Inflammatory macrophage treated with lipopolysaccharide for 1 hour (primary cell): ENCODE measurements around the gene LRBA.
A peak's percentile ranks its signal among the peaks of the same experiment; 100 is the strongest.
"Not testable (repeated sequence)": the region's sequence is repeated elsewhere in the genome, so short reads cannot be mapped to it uniquely, and the experiment has no call there.

Source experiments
- DNase-seq, 2 donors: peaks; one replicate each; pipeline ENCODE4 v3.0.0-alpha.2; 2020 to 2022

The LRBA gene

DNA sequence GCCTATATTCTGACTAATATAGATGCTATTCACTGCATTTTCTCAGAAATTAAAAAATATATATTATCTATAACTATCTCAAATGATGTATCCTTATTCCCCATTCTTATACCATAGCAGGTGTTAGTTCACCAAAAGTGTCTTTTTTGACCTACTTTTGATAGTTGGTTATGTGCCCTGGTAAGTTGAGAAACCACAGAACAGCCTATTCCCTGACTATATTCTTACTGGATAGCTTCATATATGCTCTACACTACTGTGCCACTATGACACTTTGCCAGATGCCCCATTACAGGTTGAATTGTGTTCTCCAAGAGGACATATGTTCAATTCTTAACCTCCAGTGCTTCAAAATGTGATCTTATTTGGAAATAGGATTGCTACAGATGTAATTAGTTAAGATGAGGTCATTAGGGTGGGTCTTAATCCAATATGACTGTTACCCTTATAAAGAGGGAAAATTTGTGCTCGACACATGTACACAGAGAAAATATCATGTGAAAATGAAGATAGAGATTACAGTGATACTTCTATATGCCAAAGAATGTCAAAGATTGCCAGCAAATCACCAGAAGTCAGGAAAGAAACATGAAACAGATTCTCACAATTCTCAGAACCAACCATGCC, 76.1 kb downstream of the LRBA start:
- DNase-seq, result no peak

DNA sequence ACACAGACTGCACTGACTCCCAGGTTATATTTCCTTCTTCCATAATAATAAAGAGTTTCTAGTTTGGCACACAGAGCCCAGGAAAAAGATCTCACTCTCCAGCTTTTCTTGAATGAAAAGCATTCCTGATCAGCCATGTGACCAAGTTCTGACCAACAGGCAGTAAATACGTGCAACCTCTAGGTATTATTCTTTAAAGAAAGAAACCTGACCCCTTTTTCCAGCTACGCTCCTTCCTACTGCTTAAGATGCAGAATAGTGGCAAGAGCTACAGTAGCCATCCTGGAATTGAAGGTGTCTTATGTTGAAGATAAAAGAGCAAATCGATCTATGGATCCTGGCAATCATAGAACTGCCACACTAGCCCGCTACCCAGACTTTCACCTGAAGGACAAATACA, 76.7 kb downstream of the LRBA start:
- no peak for DNase-seq

DNA sequence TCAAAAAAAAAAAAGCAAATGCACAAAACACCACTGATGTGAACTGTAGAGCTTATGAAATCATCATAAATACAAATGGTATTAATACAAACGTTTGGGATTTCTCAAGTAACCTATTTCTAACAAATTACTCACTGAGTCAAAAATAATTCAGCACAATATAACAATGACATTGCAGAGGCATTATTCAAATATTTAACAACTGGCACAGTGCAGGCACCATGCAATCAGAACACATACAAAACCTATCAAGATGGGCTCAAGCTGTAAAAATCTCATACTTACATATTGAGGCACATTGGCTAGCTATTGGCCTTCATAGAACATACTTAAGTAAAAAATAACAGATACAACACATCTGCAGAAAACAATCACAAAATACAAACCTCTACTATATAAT, 81.1 kb downstream of the LRBA start:
- DNase-seq, result no peak

DNA sequence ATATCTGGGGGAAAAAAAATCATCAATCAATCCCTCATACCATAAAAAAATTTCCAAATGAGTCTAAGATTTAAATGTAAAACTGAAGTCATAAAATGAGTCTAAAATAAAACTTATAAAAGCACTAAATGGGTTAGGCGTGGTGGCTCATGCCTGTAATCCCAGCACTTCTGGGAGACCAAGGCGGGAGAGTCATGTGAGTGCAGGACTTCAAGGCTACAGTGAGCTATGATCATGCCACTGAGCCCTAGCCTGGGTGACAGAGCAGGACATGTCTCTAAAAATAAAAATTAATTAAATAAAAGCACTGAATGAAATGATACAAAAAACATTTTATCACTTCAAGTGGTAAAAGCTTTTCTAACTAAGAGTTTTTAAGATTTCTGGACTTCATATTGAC, 83.3 kb downstream of the LRBA start:
- DNase-seq, result no peak

DNA sequence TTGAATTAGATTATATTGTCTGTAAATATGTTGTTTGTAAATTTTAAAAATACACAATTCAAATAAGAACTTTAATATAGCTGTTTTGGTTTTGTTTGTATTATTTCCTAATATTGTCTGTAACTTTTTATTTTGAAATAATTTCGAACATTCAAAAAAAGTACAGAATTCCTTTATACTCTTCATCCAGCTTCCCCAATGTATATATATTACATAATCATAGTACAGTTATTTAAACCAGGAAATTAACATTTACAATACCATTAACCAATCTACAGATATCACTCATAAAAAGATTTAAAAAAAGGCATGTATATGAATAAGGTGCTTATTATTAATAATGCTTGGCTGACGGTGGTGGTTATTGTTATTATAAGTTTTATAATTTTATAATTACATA, 84.1 kb downstream of the LRBA start:
- no peak for DNase-seq

DNA sequence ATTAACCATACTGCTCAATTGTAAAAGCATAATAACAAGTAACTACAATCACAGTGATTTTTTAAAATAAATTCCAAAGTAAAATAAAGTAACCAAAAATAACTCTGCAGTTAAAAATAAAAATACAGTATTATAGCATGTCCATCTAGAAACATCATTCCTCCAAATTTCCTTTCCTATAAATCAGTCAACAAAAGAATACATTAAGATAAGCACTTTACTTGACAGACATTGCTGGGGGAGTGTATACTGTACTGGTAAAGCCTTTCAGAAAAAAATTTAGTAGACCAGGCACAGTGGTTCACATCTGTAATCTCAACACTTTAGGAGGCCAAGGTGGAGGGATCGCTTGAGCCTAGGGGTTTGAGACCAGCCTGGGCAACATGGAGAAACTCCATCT, 91.1 kb downstream of the LRBA start:
- no peak for DNase-seq

DNA sequence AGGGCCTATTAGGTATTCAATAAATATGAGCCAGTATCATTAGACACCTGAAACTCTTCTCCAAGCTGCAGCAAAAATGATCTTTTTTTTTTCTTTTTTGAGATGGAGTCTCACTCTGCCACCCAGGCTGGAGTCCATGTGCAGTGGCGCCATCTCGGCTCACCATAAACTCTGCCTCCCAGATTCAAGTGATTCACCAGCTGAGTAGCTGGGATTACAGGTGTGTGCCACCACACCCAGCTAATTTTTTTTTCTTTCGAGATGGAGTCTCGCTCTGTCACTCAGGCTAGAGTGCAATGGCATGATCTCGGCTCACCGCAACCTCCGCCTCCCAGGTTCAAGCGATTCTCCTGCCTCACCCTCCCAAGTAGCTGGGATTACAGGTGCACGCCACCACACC, 93.6 kb downstream of the LRBA start:
- DNase-seq, result not testable (repeated sequence)

DNA sequence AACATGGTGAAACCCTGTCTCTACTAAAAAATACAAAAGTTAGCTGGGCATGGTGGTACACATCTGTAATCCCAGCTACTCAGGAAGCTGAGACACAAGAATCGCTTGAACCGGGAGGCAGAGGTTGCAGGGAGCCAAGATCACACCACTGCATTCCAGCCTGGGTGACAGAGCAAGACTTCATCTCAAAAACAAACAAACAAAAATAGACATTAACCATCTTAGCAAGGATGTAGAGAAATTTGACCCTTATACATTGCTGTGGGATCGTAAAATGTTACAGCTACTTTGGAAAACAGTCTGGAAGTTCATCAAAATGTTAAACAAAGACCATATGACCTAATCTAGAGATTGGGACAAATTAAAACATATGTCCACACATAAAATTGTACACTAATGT, 96.5 kb downstream of the LRBA start:
- DNase-seq, result not testable (repeated sequence)

DNA sequence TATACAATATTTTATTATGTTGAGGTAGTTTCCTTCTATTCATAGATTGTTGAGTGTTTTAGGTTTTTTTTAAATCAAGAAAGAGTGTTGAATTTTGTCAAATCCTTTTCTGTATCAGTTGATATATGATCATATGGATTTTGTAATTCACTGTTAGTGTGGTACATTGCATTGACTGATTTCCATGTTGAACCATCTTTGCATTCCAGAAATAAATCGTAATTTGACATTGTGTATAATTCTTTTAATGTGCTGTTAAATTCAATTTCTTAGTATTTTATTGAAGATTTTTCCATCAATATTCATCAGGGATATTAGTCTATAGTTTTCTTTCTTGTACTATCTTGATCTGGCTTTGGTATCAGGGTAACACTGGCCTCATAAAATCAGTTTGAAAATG, 103.8 kb downstream of the LRBA start:
- no peak for DNase-seq

DNA sequence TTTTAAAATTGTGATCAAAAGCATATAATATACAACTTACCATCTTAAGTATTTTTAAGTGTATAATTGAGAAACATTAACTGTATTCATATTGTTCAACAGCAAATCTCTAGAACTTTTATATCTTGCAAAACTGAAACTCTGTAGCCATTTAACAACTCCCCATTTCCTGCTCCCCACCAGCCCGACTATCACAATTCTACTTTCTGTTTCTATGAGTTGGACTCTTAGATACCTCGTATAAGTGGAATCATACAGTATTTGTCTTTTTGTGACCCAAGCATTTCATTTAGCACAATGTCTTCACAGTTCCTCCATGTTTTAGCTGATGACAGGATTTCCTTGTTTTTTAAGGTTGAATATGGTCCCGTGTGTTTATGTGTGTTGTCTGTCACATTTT, 106.0 kb downstream of the LRBA start:
- no peak for DNase-seq

DNA sequence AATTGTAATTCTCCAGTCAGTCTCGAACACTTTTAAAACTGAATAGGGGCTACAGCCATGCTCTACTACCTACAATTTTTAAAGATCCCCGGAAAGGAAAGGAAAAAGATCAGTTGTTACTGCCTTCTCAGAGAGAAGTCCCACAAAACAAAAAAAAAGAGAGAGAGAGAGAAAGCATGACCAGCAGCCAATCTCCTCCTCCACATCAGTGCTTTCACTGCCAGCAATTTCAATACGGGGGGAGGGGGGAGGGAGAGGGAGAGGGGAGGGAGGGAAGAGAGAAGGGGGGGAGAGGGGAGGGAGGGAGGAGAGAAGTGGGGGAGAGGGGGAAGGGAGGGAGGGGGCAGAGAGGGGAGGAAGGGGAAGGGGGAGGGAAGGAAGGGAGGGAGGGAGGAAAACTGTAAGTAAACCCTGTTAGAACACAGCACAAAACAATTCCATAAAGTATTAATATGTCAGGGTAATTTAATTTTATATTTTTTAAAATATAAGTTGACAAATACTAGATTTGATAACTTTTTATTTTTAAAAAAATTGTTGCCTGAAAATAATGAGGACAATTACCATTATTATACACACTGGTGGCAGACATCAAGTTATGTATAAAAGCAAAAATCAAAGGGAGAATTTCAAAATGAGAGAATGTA, 108.0 kb downstream of the LRBA start:
- DNase-seq, result no peak

DNA sequence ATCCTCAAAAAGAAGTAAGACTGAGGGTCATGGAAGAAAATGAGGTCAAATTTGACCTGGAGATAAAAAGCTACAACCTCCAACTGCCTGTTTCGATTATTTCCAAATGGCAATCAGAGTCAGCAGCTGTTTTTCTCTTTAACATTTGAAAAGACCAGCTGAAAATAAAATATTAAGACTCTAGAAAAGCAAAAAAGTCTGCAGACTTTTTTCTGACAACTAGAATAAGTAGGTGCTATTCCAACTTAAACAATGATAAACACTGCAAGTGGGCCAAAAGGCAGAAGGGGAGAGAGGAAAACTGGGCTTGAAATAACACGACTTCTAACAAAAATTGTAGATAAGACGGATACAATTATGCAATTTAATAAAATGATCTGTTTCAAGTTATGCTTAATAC, 110.4 kb downstream of the LRBA start:
- no peak for DNase-seq

DNA sequence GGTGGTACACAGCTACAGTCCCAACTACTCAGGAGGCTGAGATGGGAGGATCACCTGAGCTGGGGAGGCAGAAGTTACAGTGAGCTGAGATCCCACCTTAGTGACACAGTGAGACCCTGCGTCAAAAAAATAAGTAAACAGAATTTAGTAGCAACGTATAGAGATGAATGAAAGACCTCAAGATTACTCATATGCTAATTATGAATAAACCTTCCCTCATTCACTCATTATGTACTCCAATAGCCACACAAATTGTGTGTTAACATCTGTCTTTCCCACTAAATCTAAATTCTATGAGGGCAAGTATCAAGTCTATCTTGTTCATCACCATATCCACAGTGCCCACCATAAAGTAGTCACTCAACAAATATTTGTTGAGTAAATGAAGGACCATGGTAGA, 111.5 kb downstream of the LRBA start:
- DNase-seq, result no peak

DNA sequence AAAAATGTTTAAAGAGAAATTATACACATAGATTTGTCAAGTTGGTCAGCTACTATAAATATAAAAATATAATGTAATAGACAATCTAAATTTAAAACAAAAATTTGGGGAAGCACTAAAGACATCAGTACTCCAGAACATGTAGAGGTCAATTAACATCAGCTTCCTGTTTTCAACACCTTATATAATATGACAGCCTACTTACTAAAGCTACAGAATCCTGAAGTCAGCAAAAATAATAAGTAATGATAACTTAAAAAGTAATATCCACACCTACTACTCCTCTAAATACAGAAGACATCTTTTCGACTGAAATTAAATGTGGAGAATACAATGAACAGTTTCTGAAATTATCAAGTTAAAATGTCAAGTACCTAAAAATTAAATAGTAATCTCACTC, 118.6 kb downstream of the LRBA start:
- DNase-seq, result no peak

DNA sequence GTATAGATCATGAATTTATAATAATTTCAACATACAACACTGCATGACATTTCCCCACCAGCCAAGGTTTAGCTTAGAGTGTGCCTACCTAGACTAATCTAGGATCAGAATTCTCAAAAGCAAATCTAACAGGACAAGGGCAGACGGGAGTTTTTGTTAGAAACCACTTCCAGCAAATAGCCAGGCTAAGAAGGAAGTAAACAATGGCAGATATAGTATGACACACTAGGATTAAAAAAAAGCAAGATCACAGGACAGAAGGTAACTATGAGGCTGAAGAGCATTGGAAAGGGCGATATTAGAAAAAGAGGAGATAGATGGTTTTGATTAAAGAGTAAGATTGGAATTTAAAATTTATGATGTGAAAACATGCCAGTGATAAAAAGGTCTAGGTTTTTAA, 124.8 kb downstream of the LRBA start:
- DNase-seq, result no peak

DNA sequence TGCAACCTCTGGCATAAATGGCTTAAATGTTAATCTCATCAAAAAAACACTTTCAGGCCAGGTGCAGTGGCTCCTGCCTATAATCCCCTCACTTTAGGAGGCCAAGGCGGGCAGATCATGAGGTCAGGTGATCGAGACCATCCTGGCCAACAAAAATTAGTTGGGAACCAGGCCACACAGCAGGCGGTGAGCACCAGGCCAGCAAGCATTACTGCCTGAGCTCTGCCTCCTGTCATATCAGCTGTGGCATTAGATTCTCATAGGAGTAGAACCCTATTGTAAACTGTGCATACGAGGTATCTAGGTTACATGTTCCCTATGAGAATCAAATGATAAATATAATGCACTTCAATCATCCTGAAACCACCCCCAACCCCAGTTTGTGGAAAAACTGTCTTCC, 125.8 kb downstream of the LRBA start:
- DNase-seq, result no peak

DNA sequence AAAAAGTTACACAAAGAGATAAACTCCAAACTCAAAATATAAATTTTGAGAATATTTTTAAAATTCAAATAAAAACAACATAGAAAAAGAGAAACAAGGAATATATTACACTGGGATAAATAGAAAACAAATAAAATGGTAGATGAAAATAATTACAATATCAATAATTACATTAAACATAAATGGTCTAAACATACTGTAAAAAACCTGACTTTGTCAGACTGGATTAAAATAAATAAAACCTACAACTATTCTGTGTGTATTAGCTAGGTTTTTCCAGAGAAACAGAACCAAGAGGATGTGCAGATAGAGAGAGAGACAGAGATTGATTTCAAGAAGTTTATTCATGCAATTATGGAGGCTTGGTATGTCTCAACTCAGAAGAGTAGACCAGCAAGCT, 126.5 kb downstream of the LRBA start:
- no peak for DNase-seq

DNA sequence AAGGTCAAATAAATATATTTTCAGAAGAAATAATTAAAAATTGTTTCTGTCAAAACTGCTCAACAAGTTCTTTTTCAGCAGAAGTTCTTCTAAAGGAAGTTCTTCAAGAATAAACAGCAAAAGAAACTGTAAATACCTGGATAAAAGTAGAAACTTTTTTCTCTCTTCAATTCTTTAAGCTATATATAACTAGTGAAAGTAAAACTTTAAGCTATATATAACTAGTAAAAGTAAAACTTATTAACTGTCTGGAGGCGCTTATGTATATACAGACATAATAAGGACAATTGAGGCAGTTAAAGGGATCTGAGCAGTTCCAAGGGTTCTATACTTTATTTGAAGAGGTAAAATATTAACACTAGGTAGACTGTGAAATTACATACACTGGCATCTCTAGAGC, 126.9 kb downstream of the LRBA start:
- no peak for DNase-seq

DNA sequence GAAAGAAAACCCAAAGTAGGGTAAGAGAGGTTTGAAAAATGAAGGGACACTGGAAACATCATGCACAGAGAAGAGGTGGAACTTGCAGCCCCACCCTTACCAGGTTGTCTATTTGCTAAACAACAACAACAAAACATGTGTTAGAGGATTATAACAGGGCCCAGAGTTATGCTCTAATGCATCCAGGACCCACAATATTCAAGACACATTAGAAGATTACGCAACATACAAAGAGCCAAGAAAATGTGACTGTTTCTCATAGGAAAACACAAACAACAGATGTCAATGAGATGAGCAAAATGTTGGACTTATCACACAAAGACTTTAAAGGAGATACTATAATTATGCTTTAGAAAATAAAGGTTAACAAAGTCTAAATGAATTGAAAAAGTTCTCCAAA, 128.5 kb downstream of the LRBA start:
- DNase-seq, result no peak

DNA sequence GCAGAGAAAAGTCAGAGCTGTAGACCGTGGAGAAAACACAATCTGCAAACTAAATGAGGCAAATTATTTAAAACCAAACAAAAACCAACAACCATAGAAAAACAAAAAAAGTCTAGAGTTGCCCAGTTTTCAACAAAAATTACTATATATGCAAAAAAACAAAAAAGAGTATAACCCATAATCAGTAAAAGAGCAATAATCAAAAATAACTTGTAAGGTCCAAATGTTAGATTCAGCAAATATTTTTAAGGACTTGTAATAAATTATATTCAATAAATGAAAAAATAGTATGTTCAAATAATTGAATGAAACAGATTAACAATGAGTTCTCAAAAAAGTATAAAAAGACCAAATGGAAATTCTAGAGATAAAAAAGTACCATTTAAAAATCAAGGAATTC, 130.5 kb downstream of the LRBA start:
- no peak for DNase-seq

DNA sequence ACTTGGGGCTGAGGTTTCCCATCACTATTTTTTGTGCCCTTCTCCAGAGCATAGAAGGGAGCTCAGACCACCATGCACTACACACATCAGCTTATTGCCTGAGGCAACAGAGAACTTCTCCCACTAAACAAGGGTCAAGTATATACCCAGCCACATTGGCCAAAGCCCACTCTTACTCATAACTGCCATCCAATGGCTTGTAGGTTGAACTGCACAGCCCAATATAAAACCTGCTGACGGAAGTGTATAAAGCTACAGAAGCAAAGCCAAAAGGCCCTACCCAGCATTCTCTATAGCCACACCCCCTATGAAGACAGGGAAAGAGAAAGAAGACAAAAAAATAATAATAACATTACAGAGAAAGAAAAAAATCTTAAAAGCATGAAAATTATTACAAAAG, 139.7 kb downstream of the LRBA start:
- DNase-seq, result no peak

DNA sequence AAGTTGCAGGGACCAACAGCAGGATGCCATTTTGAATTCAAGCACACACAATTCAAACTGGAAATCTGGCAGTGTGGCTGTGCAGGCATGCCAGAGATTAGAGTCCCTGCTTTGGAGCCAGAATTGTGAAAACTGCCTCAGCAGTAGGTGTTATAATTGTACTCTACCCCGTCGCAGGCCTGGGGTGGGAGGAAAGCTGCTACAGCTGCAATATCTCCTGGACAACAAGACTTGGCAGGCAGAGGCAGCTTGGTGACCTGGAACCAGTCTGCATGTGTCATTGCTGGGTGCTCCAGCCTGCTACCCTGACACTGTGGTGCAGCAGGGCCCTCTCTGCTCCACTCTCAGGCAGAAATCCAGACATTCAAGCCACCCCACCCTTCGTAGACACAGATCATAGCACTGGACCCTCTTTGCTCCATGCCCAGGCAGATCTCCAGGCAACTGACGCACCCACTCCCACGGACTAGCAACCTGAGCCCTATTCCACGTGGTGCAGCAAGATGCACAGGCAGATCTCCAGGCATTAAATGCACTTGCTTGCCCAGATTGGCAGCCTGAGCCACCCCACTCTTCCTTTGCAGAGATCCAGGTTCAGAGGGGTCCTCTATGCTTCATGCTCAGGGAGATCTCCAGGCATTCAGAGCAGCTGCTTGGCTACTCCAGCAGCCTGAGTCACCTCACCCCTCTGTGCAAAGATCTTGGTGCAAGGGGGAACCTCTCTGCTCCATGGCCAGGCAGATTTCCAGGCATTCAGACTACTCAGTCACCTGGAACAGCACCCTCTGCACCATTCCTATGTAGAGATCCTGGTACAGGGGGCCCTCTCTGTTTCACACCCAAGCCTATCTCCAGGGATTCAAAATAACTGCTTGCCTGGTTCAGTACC, 140.5 kb downstream of the LRBA start:
- DNase-seq, result no peak

DNA sequence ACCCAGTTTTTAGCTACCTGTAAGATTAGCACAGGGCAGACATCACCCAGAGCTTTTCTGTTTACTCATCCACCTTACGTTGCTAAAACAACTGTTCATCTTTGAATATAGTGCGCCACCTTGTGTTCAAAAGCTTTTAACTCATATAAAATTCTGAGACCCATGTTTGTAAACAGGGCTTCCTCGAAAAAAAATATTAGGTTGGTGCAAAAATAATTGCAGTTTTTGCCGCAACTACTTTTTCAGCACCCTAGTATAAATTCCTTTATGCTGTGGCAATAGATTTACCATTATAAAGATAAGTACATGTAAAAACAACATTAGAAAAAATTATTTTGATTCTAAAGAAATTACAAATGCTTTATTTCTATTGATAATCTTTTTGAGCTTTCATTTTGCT, 147.9 kb downstream of the LRBA start:
- DNase-seq, result peak; percentile 64 to 97

DNA sequence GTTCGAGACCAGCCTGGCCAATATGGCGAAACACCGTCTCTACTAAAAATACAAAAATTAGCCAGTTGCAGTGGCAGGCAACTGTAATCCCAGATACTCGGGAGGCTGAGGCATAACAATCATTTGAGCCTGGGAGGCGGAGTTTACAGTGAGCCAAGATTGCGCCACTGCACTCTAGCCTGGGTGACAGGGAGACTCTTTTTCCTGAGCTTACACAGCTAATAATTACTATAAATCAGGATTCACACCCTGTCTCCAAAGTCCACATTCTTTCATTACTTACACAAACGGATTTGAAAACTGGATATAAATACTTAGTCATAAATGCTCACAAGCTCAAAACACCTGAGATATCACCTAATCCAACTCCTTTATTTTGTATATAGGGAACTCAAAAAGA, 151.6 kb downstream of the LRBA start:
- DNase-seq, result no peak
